Caco-2 (cell line): ENCODE data around the gene HTR1D. TPM values are rescaled to one million over a fixed set of nuclear protein-coding genes. Genes with fewer than 3 reads are reported as not detected.

Source experiments
- BruUV-seq: library from RNA; stranded (reverse); fragments of 400-500 nt; replicated peaks from 2 replicates; lab custom pipeline; 2021; lab: Mats Ljungman, UMichigan
- CTCF ChIA-PET: fragments of 300-600 bp; sonication (Branson Sonifier 250); formaldehyde crosslinking; loops from one replicate; lab custom pipeline; 2022; ENCODE audit warnings: antibody characterized with exemption; lab: Charles Lee
- POLR2A ChIA-PET: fragments of 300-600 bp; sonication (Branson Sonifier 250); formaldehyde crosslinking; loops from one replicate; lab custom pipeline; 2022; ENCODE audit warnings: antibody characterized with exemption; lab: Charles Lee
- DNase-seq, 2 experiments: peaks; one replicate each; pipeline versions ENCODE4 v3.0.0 to v3.0.0-alpha.2; 2020 to 2022
- H3K27me3 ChIP-seq: replicated peaks from 2 replicates; pipeline ENCODE4 v1.6.0; 2011; ENCODE audit warnings: low read length; ENCODE audit not compliant: control insufficient read depth, insufficient read depth
- H3K36me3 ChIP-seq: 2 replicates; pipeline ENCODE4 v1.5.1; 2011; ENCODE audit warnings: low read length; ENCODE audit not compliant: control insufficient read depth, insufficient read depth
- H3K4me1 ChIP-seq: fragments of 250-450 bp; sonication (Bioruptor Pico); 2 replicates; pipeline ENCODE4 v1.5.1; 2020; ENCODE audit warnings: mild to moderate bottlenecking
- H3K4me3 ChIP-seq: 2 replicates; pipeline ENCODE4 v1.5.1; 2011; ENCODE audit warnings: low read depth, mild to moderate bottlenecking, control low read depth, low read length
- H3K9me3 ChIP-seq: fragments of 250-450 bp; sonication (Bioruptor Pico); 2 replicates; pipeline ENCODE4 v1.5.1; 2020; ENCODE audit warnings: mild to moderate bottlenecking, moderate library complexity
- H3K27ac Mint-ChIP-seq: one replicate; pipeline ENCODE4 v1.8.0; 2022; ENCODE audit warnings: mixed read lengths; ENCODE audit not compliant: unreplicated experiment
- H3K27me3 Mint-ChIP-seq: one replicate; pipeline ENCODE4 v1.8.0; 2022; ENCODE audit warnings: mixed read lengths; ENCODE audit not compliant: insufficient read depth, unreplicated experiment
- H3K36me3 Mint-ChIP-seq: one replicate; pipeline ENCODE4 v1.8.0; 2022; ENCODE audit warnings: mild to moderate bottlenecking, mixed read lengths; ENCODE audit not compliant: insufficient read depth, unreplicated experiment
- H3K4me1 Mint-ChIP-seq: one replicate; pipeline ENCODE4 v1.8.0; 2022; ENCODE audit warnings: low read depth, mixed read lengths; ENCODE audit not compliant: unreplicated experiment
- H3K4me3 Mint-ChIP-seq: one replicate; pipeline ENCODE4 v1.8.0; 2022; ENCODE audit warnings: mild to moderate bottlenecking, moderate library complexity, mixed read lengths; ENCODE audit not compliant: unreplicated experiment
- H3K9me3 Mint-ChIP-seq: one replicate; pipeline ENCODE4 v1.8.0; 2022; ENCODE audit warnings: mixed read lengths; ENCODE audit not compliant: unreplicated experiment
- CTCF ChIP-seq, 2 experiments: fragments of 200-600 bp in 1 of 2; IDR thresholded peaks; 1 replicate in 1 of 2; 2 replicates in 1 of 2; pipeline versions ENCODE4 v1.5.1 to v1.8.0; 2011 to 2022; ENCODE audit warnings: antibody characterized with exemption in 1 of 2, control low read depth in 1 of 2, inconsistent platforms in 1 of 2, low read depth in 1 of 2, low read length in 1 of 2, mild to moderate bottlenecking in 1 of 2, moderate library complexity in 1 of 2; ENCODE audit not compliant: insufficient read depth in 1 of 2, severe bottlenecking in 1 of 2, unreplicated experiment in 1 of 2
- intact Hi-C: fragments of 100-400 bp; cut with micrococcal nuclease; formaldehyde crosslinking; loops from one replicate; pipeline ENCODE4 v1.10.0; 2022; ENCODE audit not compliant: unreplicated experiment
- total RNA-seq: library from RNA; stranded (reverse); gene quantifications from 2 replicates; pipeline ENCODE4 v1.2.3, GENCODE V29; 2022

Gene HTR1D
- total RNA-seq, 1 experiment from 2014 or later, result 8.7 TPM

GRCh38 chr1:23148084-23148483, 69.2 kb downstream of the HTR1D start:
- no peak overlapping the region for H3K4me3 ChIP-seq
- Mint-ChIP-seq H3K4me3 (no peak overlapping the region), H3K36me3 (peaks cover 6% of the 10 kb centered on the region), H3K9me3 (no peaks in the 10 kb centered on the region), H3K27ac (no peak overlapping the region), H3K4me1 (peaks cover 23% of the 10 kb centered on the region), H3K27me3 (no peaks in the 10 kb centered on the region)
- H3K36me3 ChIP-seq, result no peaks in the 10 kb centered on the region
- no peaks in the 10 kb centered on the region for H3K9me3 ChIP-seq
- peaks cover 5% of the 10 kb centered on the region for H3K4me1 ChIP-seq
- no peak for DNase-seq
- no peak for TF ChIP-seq CTCF (IDR thresholded peaks at IDR 0.05; ENCODE audit: insufficient read depth in 1 of 2, low read depth in 1 of 2, low read length in 1 of 2, severe bottlenecking in 1 of 2, unreplicated experiment in 1 of 2)
- BruUV-seq, result no TSS peak
- CTCF ChIA-PET, result no interaction called here
- intact Hi-C loops, result no loop called here
- POLR2A ChIA-PET, result no interaction called here
- no peaks in the 10 kb centered on the region for H3K27me3 ChIP-seq

Other genes with a start within 250 kb of the HTR1D start
- not detected in 2 replicates for gene LACTBL1, start 244.6 kb downstream of the HTR1D start, total RNA-seq
- gene TEX46, start 201.7 kb downstream of the HTR1D start, total RNA-seq, result 0.68 TPM in 1 of 2 replicates, not detected in the other
- gene KDM1A, start 198.0 kb downstream of the HTR1D start, total RNA-seq, result 82.8 and 83.0 TPM in 2 replicates
- 20.0 and 20.6 TPM in 2 replicates for gene LUZP1, start 48.6 kb downstream of the HTR1D start, total RNA-seq
- gene HNRNPR, start 126.8 kb upstream of the HTR1D start, total RNA-seq, result 169 and 183 TPM in 2 replicates
- 6.0 and 6.1 TPM in 2 replicates for gene ZNF436, start 152.3 kb upstream of the HTR1D start, total RNA-seq
- 14.6 and 15.8 TPM in 2 replicates for gene TCEA3, start 207.2 kb upstream of the HTR1D start, total RNA-seq